Endothelial cell of umbilical vein (primary cell): ENCODE data around the gene MAMDC2. TPM values are rescaled to one million over a fixed set of nuclear protein-coding genes. Genes with fewer than 3 reads are reported as not detected.

Experiments used
- BruUV-seq: library from RNA; stranded (reverse); fragments of 400-500 nt; replicated peaks from 2 replicates; lab custom pipeline; 2021; lab: Mats Ljungman, UMichigan
- CTCF ChIA-PET: fragments of 300-600, 350-600 bp; sonication (Branson Sonifier 250); formaldehyde crosslinking; loops from one replicate; lab custom pipeline; 2021; ENCODE audit warnings: antibody characterized with exemption, inconsistent platforms; lab: Charles Lee
- POLR2A ChIA-PET: fragments of 300-600, 350-600 bp; sonication (Branson Sonifier 250); formaldehyde crosslinking; loops from one replicate; lab custom pipeline; 2021; ENCODE audit warnings: antibody characterized with exemption, inconsistent platforms; lab: Charles Lee
- DNase-seq: peaks from one replicate; pipeline ENCODE4 v3.0.0-alpha.2; 2011; ENCODE audit warnings: low read depth, low spot score
- FAIRE-seq: peaks from 2 replicates; lab custom pipeline; 2011; peaks lifted over from hg19 to GRCh38; lab: Jason Lieb, UNC
- H2AFZ ChIP-seq: 2 replicates; pipeline ENCODE4 v1.6.0; 2012; ENCODE audit warnings: low read depth, low read length, control low read depth, inconsistent platforms
- H3K27ac ChIP-seq: 2 replicates; pipeline ENCODE4 v1.5.1; 2011; ENCODE audit warnings: low read depth, mild to moderate bottlenecking, control low read depth, low read length, moderate library complexity; ENCODE audit not compliant: insufficient read depth
- H3K27me3 ChIP-seq, 2 experiments: 2 replicates each; pipeline versions ENCODE4 v1.6.0 to v1.6.1; 2011; ENCODE audit warnings: low read length in 2 of 2, mixed read lengths in 1 of 2; ENCODE audit not compliant: control insufficient read depth in 2 of 2, insufficient read depth in 2 of 2
- H3K36me3 ChIP-seq, 2 experiments: 2 replicates in 1 of 2; 3 replicates in 1 of 2; pipeline ENCODE4 v1.5.1; 2011; ENCODE audit warnings: low read length in 2 of 2, mild to moderate bottlenecking in 1 of 2, moderate library complexity in 1 of 2; ENCODE audit not compliant: control insufficient read depth in 2 of 2, insufficient read depth in 2 of 2; ENCODE audit errors: extremely low read depth in 1 of 2
- H3K4me1 ChIP-seq: 3 replicates; pipeline ENCODE4 v1.5.1; 2011; ENCODE audit warnings: mild to moderate bottlenecking, low read length; ENCODE audit not compliant: control insufficient read depth, insufficient read depth; ENCODE audit errors: extremely low read depth
- H3K4me2 ChIP-seq: 2 replicates; pipeline ENCODE4 v1.6.1; 2011; ENCODE audit warnings: low read length, control low read depth, mixed read lengths; ENCODE audit not compliant: insufficient read depth
- H3K4me3 ChIP-seq, 3 experiments: fragments of 200-600 bp in 1 of 3; sonication (generic), shearing (Covaris generic) in 1 of 3; replicated peaks in 1 of 3; 2 replicates each; pipeline ENCODE4 v1.5.1; 2011 to 2016; ENCODE audit warnings: control low read depth in 3 of 3, low read length in 3 of 3, mild to moderate bottlenecking in 2 of 3, inconsistent platforms in 1 of 3, low read depth in 1 of 3, moderate library complexity in 1 of 3; ENCODE audit not compliant: insufficient read depth in 1 of 3
- H3K79me2 ChIP-seq: 2 replicates; pipeline ENCODE4 v1.6.0; 2012; ENCODE audit warnings: low read length, inconsistent platforms; ENCODE audit not compliant: control insufficient read depth, insufficient read depth
- H3K9ac ChIP-seq: replicated peaks from 2 replicates; pipeline ENCODE3; 2011; ENCODE audit warnings: low read length, control low read depth; ENCODE audit not compliant: insufficient read depth; ENCODE audit errors: extremely low read depth
- H3K9me1 ChIP-seq: replicated peaks from 3 replicates; pipeline ENCODE4 v1.6.0; 2011; ENCODE audit warnings: mild to moderate bottlenecking, low read length; ENCODE audit not compliant: control insufficient read depth, insufficient read depth; ENCODE audit errors: extremely low read depth
- H3K9me3 ChIP-seq: replicated peaks from 2 replicates; pipeline ENCODE4 v1.5.1; 2012; ENCODE audit warnings: low read length, inconsistent platforms; ENCODE audit not compliant: control insufficient read depth, insufficient read depth
- H4K20me1 ChIP-seq: replicated peaks from 2 replicates; pipeline ENCODE3; 2011; ENCODE audit warnings: mild to moderate bottlenecking, low read length; ENCODE audit not compliant: control insufficient read depth, insufficient read depth; ENCODE audit errors: extremely low read depth
- EZH2 ChIP-seq: IDR thresholded peaks from 2 replicates; pipeline ENCODE4 v1.6.1; 2012; ENCODE audit warnings: borderline replicate concordance, low read depth, mild to moderate bottlenecking, moderate library complexity, low read length, inconsistent platforms; ENCODE audit not compliant: severe bottlenecking
- FOS ChIP-seq: IDR thresholded peaks from 2 replicates; pipeline ENCODE4 v1.6.1; 2011; ENCODE audit warnings: mild to moderate bottlenecking, low read length, moderate library complexity, borderline replicate concordance; ENCODE audit not compliant: insufficient read depth
- GATA2 ChIP-seq: IDR thresholded peaks from 2 replicates; pipeline ENCODE4 v1.7.0; 2011; ENCODE audit warnings: low read depth, mild to moderate bottlenecking, moderate library complexity, mixed read lengths, low read length; ENCODE audit not compliant: insufficient read length, insufficient read depth
- JUN ChIP-seq: IDR thresholded peaks from 2 replicates; pipeline ENCODE4 v1.6.1; 2011; ENCODE audit warnings: borderline replicate concordance, low read depth; ENCODE audit not compliant: insufficient read length, insufficient read depth
- MYC ChIP-seq: IDR thresholded peaks from one replicate; pipeline ENCODE4 v1.6.1; 2011; ENCODE audit warnings: mild to moderate bottlenecking, low read depth, low read length
- POLR2A ChIP-seq: IDR thresholded peaks from 2 replicates; pipeline ENCODE4 v1.6.1; 2012; ENCODE audit warnings: low read depth, mild to moderate bottlenecking, control low read depth, low read length
- POLR2AphosphoS5 ChIP-seq: IDR thresholded peaks from 2 replicates; pipeline ENCODE4 v1.6.1; 2012; ENCODE audit warnings: low read depth, mild to moderate bottlenecking, control low read depth, low read length, moderate library complexity; ENCODE audit not compliant: insufficient read depth
- dilution Hi-C: fragments of 300-500 bp; cut with MboI; formaldehyde crosslinking; loops from one replicate; pipeline ENCODE4 v1.15.0; 2019; ENCODE audit warnings: low sequenced_read_pairs; ENCODE audit not compliant: extremely low pct_ligation_motif_present
- intact Hi-C: fragments of 100-400 bp; cut with micrococcal nuclease; formaldehyde crosslinking; loops from one replicate; pipeline ENCODE4 v1.10.0; 2022
- polyA plus RNA-seq, 4 experiments: library from polyadenylated mRNA; depleted of rRNA in 3 of 4; stranded (reverse) in 3 of 4; unstranded in 1 of 4; fragments of >200 nt; gene quantifications; 2 replicates each; pipeline versions ENCODE4 v1.2.1 to v1.2.3, GENCODE V29; 2011 to 2012; ENCODE audit warnings: missing spikeins in 1 of 4
- total RNA-seq: library from RNA; stranded (reverse); gene quantifications from 2 replicates; pipeline ENCODE4 v1.2.3, GENCODE V29; 2021
- TF ChIP-seq, protein P1 (sequence below), 2 donors: IDR thresholded peaks; 1 replicate in 1 of 2; 2 replicates in 1 of 2; pipeline ENCODE4 v1.5.1; 2011; ENCODE audit warnings: low read length in 2 of 2, mild to moderate bottlenecking in 2 of 2, moderate library complexity in 2 of 2, control low read depth in 1 of 2, inconsistent platforms in 1 of 2, low read depth in 1 of 2; ENCODE audit not compliant: insufficient read depth in 1 of 2; ENCODE audit errors: extremely low read depth in 1 of 2
- TF ChIP-seq, protein P2 (sequence below): IDR thresholded peaks from 2 replicates; pipeline ENCODE4 v1.6.1; 2011; ENCODE audit not compliant: insufficient read depth, insufficient read length

The MAMDC2 gene
- total and polyA plus RNA-seq, 2 donors (not counting 3 experiments of a cell fraction or from before 2014, with no cell fraction given) = 0.60 to 1.1 TPM

DNA sequence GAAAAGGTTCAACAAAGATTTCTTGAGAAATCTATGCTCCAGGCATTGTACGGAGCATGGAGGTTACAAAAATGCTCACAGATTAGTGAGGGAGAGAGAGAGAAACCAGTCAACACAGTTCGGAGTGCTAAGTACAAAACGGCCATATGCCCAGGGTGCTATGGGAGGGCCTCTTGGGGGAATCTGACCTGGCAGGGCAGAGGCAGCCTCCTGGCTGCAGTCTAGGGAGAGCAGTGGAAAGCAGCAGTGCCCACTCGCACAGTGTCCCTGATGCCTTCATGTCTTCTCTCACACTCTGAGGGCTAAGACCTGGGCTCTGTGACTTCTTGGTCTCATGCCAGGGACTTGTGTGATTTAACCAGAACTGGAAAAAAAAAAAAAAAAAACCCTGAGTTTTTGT lies 185.4 kb downstream of the MAMDC2 start:
- no peaks in the 10 kb centered on the region for H4K20me1 ChIP-seq
- intact Hi-C loops = loop anchor here (1.0 to 10.0 kb wide), 4 partner anchors 94 to 284 kb away; no protein-coding TSS in a partner anchor
- H3K9ac ChIP-seq = no peak overlapping the region

More for the DNA sequence above, 185.4 kb downstream of the MAMDC2 start:
- no peak overlapping the region for H3K4me2 ChIP-seq
- ChIA-PET CTCF (interaction anchor here (1.2 to 4.5 kb wide), 6 partner anchors 116 to 555 kb away, joined by 3 to 38 read pairs (median 6); no protein-coding TSS in a partner anchor), POLR2A (no interaction called here)
- no peaks in the 10 kb centered on the region for H3K79me2 ChIP-seq
- dilution Hi-C loops = no loop called here
- no peaks in the 10 kb centered on the region for H3K36me3 ChIP-seq
- H3K9me1 ChIP-seq = no peaks in the 10 kb centered on the region
- no peak overlapping the region for H2AFZ ChIP-seq
- DNase-seq = no peak
- no peak overlapping the region for H3K4me3 ChIP-seq
- no peaks in the 10 kb centered on the region for H3K27me3 ChIP-seq
- TF ChIP-seq FOS = no peak
- no peak for TF ChIP-seq MYC
- TF ChIP-seq EZH2 = no peak
- TF ChIP-seq POLR2AphosphoS5 = no peak
- no peak for TF ChIP-seq GATA2
- TF ChIP-seq, protein P1, sequence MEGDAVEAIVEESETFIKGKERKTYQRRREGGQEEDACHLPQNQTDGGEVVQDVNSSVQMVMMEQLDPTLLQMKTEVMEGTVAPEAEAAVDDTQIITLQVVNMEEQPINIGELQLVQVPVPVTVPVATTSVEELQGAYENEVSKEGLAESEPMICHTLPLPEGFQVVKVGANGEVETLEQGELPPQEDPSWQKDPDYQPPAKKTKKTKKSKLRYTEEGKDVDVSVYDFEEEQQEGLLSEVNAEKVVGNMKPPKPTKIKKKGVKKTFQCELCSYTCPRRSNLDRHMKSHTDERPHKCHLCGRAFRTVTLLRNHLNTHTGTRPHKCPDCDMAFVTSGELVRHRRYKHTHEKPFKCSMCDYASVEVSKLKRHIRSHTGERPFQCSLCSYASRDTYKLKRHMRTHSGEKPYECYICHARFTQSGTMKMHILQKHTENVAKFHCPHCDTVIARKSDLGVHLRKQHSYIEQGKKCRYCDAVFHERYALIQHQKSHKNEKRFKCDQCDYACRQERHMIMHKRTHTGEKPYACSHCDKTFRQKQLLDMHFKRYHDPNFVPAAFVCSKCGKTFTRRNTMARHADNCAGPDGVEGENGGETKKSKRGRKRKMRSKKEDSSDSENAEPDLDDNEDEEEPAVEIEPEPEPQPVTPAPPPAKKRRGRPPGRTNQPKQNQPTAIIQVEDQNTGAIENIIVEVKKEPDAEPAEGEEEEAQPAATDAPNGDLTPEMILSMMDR (IDR thresholded peaks at IDR 0.05; ENCODE audit: extremely low read depth in 1 of 2, insufficient read depth in 1 of 2, low read depth in 1 of 2, low read length in 2 of 2) = no peak
- TF ChIP-seq, protein P2, sequence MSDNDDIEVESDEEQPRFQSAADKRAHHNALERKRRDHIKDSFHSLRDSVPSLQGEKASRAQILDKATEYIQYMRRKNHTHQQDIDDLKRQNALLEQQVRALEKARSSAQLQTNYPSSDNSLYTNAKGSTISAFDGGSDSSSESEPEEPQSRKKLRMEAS = no peak
- no peak for TF ChIP-seq POLR2A
- TF ChIP-seq JUN = no peak
- no TSS peak for BruUV-seq
- no peak for FAIRE-seq
- H3K9me3 ChIP-seq = no peaks in the 10 kb centered on the region
- H3K27ac ChIP-seq = no peak overlapping the region
- no peaks in the 10 kb centered on the region for H3K4me1 ChIP-seq
